GM12873 (cell line): ENCODE results near the gene NHERF1.

Experiments
- TF ChIP-seq, protein P1 (sequence below): IDR thresholded peaks from 2 replicates; pipeline ENCODE4 v1.5.1; 2012; ENCODE audit warnings: low read depth, mild to moderate bottlenecking, moderate library complexity, low read length, control low read depth; ENCODE audit not compliant: insufficient read depth; ENCODE audit errors: missing control alignments

NHERF1 gene

DNA sequence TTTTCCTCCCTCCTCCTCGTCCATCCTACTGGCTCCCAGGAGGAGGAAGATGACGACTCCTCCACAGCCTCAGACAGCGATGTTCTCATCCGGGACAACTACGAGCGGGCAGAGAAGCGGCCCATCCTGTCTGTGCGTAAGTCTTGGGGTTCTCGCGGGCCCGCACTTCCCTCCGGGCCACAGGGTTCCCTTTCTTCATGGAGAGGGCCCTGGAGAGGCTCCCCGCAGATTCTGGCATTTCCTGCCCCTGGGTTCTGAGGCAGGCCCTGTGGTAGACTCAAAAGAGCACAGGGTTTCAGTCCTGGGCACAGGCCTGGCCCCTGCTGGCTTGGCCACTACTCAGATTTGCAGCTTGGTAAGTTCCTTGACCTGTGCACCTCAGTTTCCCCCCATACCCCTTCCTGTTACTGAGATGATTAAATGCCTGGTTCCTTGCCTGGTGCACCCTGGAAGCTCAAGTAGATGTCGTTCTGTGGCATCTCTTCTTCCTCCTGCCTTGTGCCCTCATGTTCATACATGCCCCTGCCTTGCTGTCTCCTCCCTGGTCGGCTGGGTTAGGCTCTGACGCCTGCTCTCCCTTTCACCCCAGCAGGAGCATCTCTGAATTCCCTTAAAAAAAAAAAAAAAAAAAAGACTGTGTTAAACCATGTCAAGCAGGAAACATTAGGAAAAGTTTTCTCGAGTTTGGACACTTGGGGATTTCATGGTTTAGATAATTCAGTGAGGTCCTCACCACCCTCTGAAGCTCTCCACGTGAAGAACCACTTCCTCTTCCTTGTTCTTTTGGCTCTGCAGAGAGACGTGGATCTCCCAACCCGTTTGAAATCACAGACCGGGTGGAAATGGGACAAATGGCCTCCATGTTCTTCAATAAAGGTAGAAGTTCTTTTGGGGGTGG, 42.0 kb downstream of the NHERF1 start:
- TF ChIP-seq, protein P1, sequence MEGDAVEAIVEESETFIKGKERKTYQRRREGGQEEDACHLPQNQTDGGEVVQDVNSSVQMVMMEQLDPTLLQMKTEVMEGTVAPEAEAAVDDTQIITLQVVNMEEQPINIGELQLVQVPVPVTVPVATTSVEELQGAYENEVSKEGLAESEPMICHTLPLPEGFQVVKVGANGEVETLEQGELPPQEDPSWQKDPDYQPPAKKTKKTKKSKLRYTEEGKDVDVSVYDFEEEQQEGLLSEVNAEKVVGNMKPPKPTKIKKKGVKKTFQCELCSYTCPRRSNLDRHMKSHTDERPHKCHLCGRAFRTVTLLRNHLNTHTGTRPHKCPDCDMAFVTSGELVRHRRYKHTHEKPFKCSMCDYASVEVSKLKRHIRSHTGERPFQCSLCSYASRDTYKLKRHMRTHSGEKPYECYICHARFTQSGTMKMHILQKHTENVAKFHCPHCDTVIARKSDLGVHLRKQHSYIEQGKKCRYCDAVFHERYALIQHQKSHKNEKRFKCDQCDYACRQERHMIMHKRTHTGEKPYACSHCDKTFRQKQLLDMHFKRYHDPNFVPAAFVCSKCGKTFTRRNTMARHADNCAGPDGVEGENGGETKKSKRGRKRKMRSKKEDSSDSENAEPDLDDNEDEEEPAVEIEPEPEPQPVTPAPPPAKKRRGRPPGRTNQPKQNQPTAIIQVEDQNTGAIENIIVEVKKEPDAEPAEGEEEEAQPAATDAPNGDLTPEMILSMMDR = no peak

DNA sequence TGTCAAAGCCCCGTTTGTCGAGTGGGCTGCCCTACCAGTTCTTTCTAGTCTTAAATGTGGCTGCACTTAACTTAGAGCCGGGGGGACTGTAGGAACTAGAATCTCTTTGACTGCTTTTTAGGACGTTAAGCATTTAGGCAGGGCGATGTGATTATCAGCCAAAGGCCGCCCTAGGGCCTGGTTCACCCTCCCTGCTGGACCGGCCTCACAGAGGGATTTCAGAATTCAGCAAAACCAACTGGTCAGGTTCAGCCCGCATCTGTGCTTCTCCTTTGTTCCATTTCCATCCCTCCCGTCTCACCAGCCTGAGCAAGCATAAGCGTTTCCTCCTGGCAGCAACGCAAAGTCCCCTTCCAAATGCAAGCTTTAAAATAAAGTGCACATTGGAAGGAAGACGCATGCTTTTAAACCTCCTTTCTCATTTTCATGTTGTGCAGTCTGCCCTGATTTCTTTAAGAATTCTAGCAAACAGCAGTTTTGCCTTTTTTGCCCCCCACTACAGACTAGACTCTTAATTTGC, 44.2 kb downstream of the NHERF1 start:
- TF ChIP-seq, protein P1 = no peak

GRCh38 chr17:74795327-74796020, 47.0 kb downstream of the NHERF1 start:
- TF ChIP-seq, protein P1 = no peak

DNA sequence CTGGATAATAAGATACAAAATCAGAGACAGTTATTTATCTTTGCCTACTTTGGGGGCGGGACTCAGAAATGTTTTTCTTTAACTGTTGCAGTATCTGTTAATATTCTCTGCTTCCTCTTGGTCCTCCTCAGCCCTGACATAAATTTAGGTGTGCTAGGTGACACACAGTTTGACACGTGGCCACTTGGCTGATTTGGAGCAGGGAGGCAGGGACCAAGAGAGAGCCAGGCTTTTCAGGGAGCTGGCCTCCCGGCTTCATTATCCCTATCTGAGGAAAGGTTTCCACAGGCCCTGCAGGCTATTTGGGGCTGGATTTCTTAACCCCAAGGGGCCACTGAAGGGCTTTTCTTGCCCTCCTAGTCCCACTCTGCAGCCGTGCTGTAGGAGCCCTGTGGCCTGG, 47.8 kb downstream of the NHERF1 start:
- TF ChIP-seq, protein P1 = no peak

- TF ChIP-seq, protein P1 = no peak
Measured at GRCh38 chr17:74796866-74797265, 48.4 kb downstream of the NHERF1 start.

DNA sequence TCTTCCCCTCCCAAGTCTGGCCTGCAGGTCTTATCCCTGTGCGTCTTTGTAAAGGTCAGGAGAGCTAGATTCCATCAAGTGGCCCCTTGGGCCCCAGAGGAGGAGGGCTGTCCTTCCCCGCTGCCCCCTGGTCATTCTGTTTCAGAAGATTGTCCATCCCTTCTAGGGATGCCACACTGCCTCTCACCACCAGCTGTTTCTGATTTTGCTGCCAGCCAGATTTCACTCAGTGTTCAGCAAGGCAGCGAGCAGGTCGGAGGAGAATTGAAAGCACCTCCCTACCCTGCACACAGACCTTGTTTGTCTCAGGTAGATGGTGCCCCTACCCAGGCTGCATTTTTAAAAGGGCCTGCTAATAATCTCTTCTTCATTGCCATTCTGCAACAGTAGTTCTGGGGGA, 49.4 kb downstream of the NHERF1 start:
- TF ChIP-seq, protein P1 = no peak

GRCh38 chr17:74798239-74798707, 49.8 kb downstream of the NHERF1 start:
- TF ChIP-seq, protein P1 = no peak
